ENCODE results near the gene EML3. TPM values are rescaled to one million over a fixed set of nuclear protein-coding genes. Genes with fewer than 3 reads are reported as not detected.
"Not testable (repeated sequence)": the region's sequence is repeated elsewhere in the genome, so short reads cannot be mapped to it uniquely, and the experiment has no call there.

Gene EML3
- total RNA-seq, 4 donors from 2014 or later, result 39.5 to 61.0 (median 42.9) TPM

- WGBS, 2 donors, result 0 to 1% methylated on average over 42 to 46 of the region's 46 CpGs
- DNase-seq (ENCODE audit: low spot score in 2 of 2), result peak; percentile 99
- TF ChIP-seq CTCF (IDR thresholded peaks at IDR 0.05) (no peak), POLR2A (IDR thresholded peaks at IDR 0.05) (peak in 1 of 2 donors; percentile 47)
- H3K4me3 ChIP-seq (ENCODE audit: low read depth, poor library complexity, severe bottlenecking), result peak within 1 kb of the TSS; percentile 82
- intact Hi-C loops (cut with DNase I; ENCODE audit: low total_unique reads), result no loop called here
Observed at GRCh38 chr11:62573592-62574362, 38.8 kb downstream of the EML3 start, which contains the start of gene EEF1G. TSS of gene EEF1G (minus strand) at chr11:62573891. CDS start at chr11:62573842, 49 bp downstream.

- no peak for DNase-seq (ENCODE audit: low spot score in 2 of 2)
- TF ChIP-seq POLR2A (IDR thresholded peaks at IDR 0.05) (no peak), CTCF (IDR thresholded peaks at IDR 0.05) (no peak)
- peak overlapping the region; percentile 82 for H3K4me3 ChIP-seq (ENCODE audit: low read depth, poor library complexity, severe bottlenecking)
- intact Hi-C loops (cut with DNase I; ENCODE audit: low total_unique reads), result no loop called here
- 0 to 1% methylated on average over 33 of the region's 33 CpGs for WGBS, 2 donors
Observed at GRCh38 chr11:62573006-62573591, 39.5 kb downstream of the EML3 start.

GRCh38 chr11:62572431-62572830 is 40.1 kb downstream of the EML3 start:
- intact Hi-C loops (cut with DNase I; ENCODE audit: low total_unique reads), result no loop called here

GRCh38 chr11:62571493-62571892 is 41.1 kb downstream of the EML3 start:
- 89 to 91% methylated on average over 5 of the region's 5 CpGs for WGBS, 2 donors
- intact Hi-C loops (cut with DNase I; ENCODE audit: low total_unique reads); DNase-seq (ENCODE audit: low spot score in 2 of 2); H3K4me3 ChIP-seq (ENCODE audit: low read depth, poor library complexity, severe bottlenecking): not testable (repeated sequence)

More at GRCh38 chr11:62572431-62572830, 40.1 kb downstream of the EML3 start:
- no peak overlapping the region for H3K4me3 ChIP-seq (ENCODE audit: low read depth, poor library complexity, severe bottlenecking)
- TF ChIP-seq CTCF (IDR thresholded peaks at IDR 0.05), result no peak
- TF ChIP-seq POLR2A (IDR thresholded peaks at IDR 0.05), result no peak
- WGBS, 2 donors, result 80% methylated on average over 12 of the region's 12 CpGs
- no peak for DNase-seq (ENCODE audit: low spot score in 2 of 2)

GRCh38 chr11:62570903-62571302 is 41.7 kb downstream of the EML3 start:
- WGBS, 2 donors, result 91 to 94% methylated on average over 5 of the region's 5 CpGs
- H3K4me3 ChIP-seq (ENCODE audit: low read depth, poor library complexity, severe bottlenecking); DNase-seq (ENCODE audit: low spot score in 2 of 2); intact Hi-C loops (cut with DNase I; ENCODE audit: low total_unique reads): not testable (repeated sequence)

GRCh38 chr11:62569611-62570010 is 43.0 kb downstream of the EML3 start:
- no peak for DNase-seq (ENCODE audit: low spot score in 2 of 2)
- no peak overlapping the region for H3K4me3 ChIP-seq (ENCODE audit: low read depth, poor library complexity, severe bottlenecking)
- intact Hi-C loops (cut with DNase I; ENCODE audit: low total_unique reads), result no loop called here
- WGBS, 2 donors, result 76 to 80% methylated on average over 1 of the region's 1 CpG
- TF ChIP-seq CTCF (IDR thresholded peaks at IDR 0.05) (no peak), POLR2A (IDR thresholded peaks at IDR 0.05) (no peak)

Data from lower leg skin (tissue), 4 donors.